Activated CD4-positive, alpha-beta T cell treated with anti-CD3 and anti-CD28 coated beads, Interleukin-10, Interleukin-2, amounts not matched to agents 100 ng/mL and 50 ng/mL, durations not matched to agents 16 hours and 8 hours (primary cell): ENCODE measurements around the gene DLX6.

ENCODE experiments used
- DNase-seq: peaks from one replicate; pipeline ENCODE4 v3.0.0-alpha.2; 2020

Gene DLX6

GRCh38 chr7:96996111-96996957 lies 9.0 kb upstream of the DLX6 start:
- no peak for DNase-seq

GRCh38 chr7:96996958-96997511 lies 8.3 kb upstream of the DLX6 start:
- no peak for DNase-seq

- no peak for DNase-seq
Measured at GRCh38 chr7:96997512-96998032, 7.8 kb upstream of the DLX6 start.

- no peak for DNase-seq
Measured at GRCh38 chr7:96998333-96998732, 7.0 kb upstream of the DLX6 start.

GRCh38 chr7:96998744-96999143 lies 6.6 kb upstream of the DLX6 start:
- no peak for DNase-seq

GRCh38 chr7:97001221-97001620 lies 4.1 kb upstream of the DLX6 start:
- DNase-seq: no peak

GRCh38 chr7:97001656-97002554 lies 3.4 kb upstream of the DLX6 start:
- no peak for DNase-seq

- DNase-seq: no peak
Measured at GRCh38 chr7:97002555-97003261, 2.6 kb upstream of the DLX6 start.

GRCh38 chr7:97003262-97004246 lies 1.8 kb upstream of the DLX6 start:
- no peak for DNase-seq

- no peak for DNase-seq
Measured at GRCh38 chr7:97004247-97005182, 838 bp upstream of the DLX6 start.

- DNase-seq: peak; percentile 55
Measured at GRCh38 chr7:97006055-97006815, 882 bp downstream of the DLX6 start.

- DNase-seq: no peak
Measured at GRCh38 chr7:97006816-97007582, 1.6 kb downstream of the DLX6 start.

- no peak for DNase-seq
Measured at GRCh38 chr7:97007583-97007861, 2.2 kb downstream of the DLX6 start.

- no peak for DNase-seq
Measured at GRCh38 chr7:97008275-97008917, 3.0 kb downstream of the DLX6 start.

- no peak for DNase-seq
Measured at GRCh38 chr7:97009753-97010732, 4.7 kb downstream of the DLX6 start.

GRCh38 chr7:97011104-97011503 lies 5.8 kb downstream of the DLX6 start:
- no peak for DNase-seq
